IMR-90 (cell line): ENCODE results near the gene FRMD1. TPM values are rescaled to one million over a fixed set of nuclear protein-coding genes. Genes with fewer than 3 reads are reported as not detected.

ENCODE experiments used
- ATAC-seq: fragments of 200-7000 bp; cut with Tn5 transposase; 2 replicates; pipeline ENCODE4 v1.9.1; 2020; ENCODE audit warnings: low read depth, mild to moderate bottlenecking, moderate library complexity
- BruUV-seq: library from RNA; stranded (reverse); fragments of 400-500 nt; replicated peaks from 2 replicates; lab custom pipeline; 2021; lab: Mats Ljungman, UMichigan
- CTCF ChIA-PET: fragments of 300-600 bp; formaldehyde crosslinking; extraction: SDS; loops from one replicate; lab custom pipeline; 2021; ENCODE audit warnings: antibody characterized with exemption; lab: Yijun Ruan, JAX
- POLR2A ChIA-PET: fragments of 300-600 bp; sonication (Branson Sonifier 250); formaldehyde crosslinking; loops from one replicate; lab custom pipeline; 2022; ENCODE audit warnings: antibody characterized with exemption; ENCODE audit not compliant: unreplicated experiment; lab: Charles Lee
- DNase-seq: peaks from one replicate; pipeline ENCODE4 v3.0.0; 2013
- H2AFZ ChIP-seq: replicated peaks from 2 replicates; pipeline ENCODE3; 2013; ENCODE audit warnings: low read length, mild to moderate bottlenecking; ENCODE audit not compliant: poor library complexity
- H2AK5ac ChIP-seq: 2 replicates; pipeline ENCODE4 v1.6.1; 2013; ENCODE audit warnings: low read depth, low read length, inconsistent platforms
- H2AK9ac ChIP-seq: replicated peaks from 2 replicates; pipeline ENCODE3; 2013; ENCODE audit warnings: mild to moderate bottlenecking, low read depth, low read length, moderate library complexity; ENCODE audit not compliant: poor library complexity
- H2BK120ac ChIP-seq: 2 replicates; pipeline ENCODE4 v1.6.1; 2013; ENCODE audit warnings: low read depth, low read length, inconsistent platforms
- H2BK15ac ChIP-seq: 3 replicates; pipeline ENCODE4 v1.6.1; 2013; ENCODE audit warnings: low read depth, low read length, inconsistent platforms
- H2BK20ac ChIP-seq: 2 replicates; pipeline ENCODE4 v1.6.1; 2013; ENCODE audit warnings: low read depth, mild to moderate bottlenecking, inconsistent platforms, low read length, moderate library complexity
- H2BK5ac ChIP-seq: 2 replicates; pipeline ENCODE4 v1.6.1; 2013; ENCODE audit warnings: mild to moderate bottlenecking, low read depth, low read length, inconsistent platforms; ENCODE audit not compliant: poor library complexity, severe bottlenecking
- H3K14ac ChIP-seq: replicated peaks from 2 replicates; pipeline ENCODE4 v1.6.1; 2013; ENCODE audit warnings: low read depth, low read length, inconsistent platforms
- H3K18ac ChIP-seq: 2 replicates; pipeline ENCODE4 v1.6.1; 2013; ENCODE audit warnings: low read depth, low read length, control low read depth
- H3K23ac ChIP-seq: 2 replicates; pipeline ENCODE4 v1.6.1; 2013; ENCODE audit warnings: low read depth, low read length, inconsistent platforms
- H3K27ac ChIP-seq: 2 replicates; pipeline ENCODE4 v1.5.1; 2013; ENCODE audit warnings: mild to moderate bottlenecking, control low read depth, low read length; ENCODE audit not compliant: insufficient read depth
- H3K27me3 ChIP-seq: 2 replicates; pipeline ENCODE4 v1.6.1; 2013; ENCODE audit warnings: low read length; ENCODE audit not compliant: control insufficient read depth, insufficient read depth
- H3K36me3 ChIP-seq: 2 replicates; pipeline ENCODE4 v1.6.1; 2013; ENCODE audit warnings: low read length, mixed read lengths; ENCODE audit not compliant: control insufficient read depth, insufficient read depth
- H3K4ac ChIP-seq: 2 replicates; pipeline ENCODE4 v1.6.1; 2013; ENCODE audit warnings: low read depth, low read length, inconsistent platforms
- H3K4me1 ChIP-seq: 2 replicates; pipeline ENCODE4 v1.6.1; 2013; ENCODE audit warnings: low read length, mixed read lengths; ENCODE audit not compliant: control insufficient read depth, insufficient read depth
- H3K4me2 ChIP-seq: 2 replicates; pipeline ENCODE4 v1.6.1; 2013; ENCODE audit warnings: low read depth, mild to moderate bottlenecking, control low read depth, low read length, moderate library complexity
- H3K4me3 ChIP-seq: 2 replicates; pipeline ENCODE4 v1.5.1; 2013; ENCODE audit warnings: low read depth, mild to moderate bottlenecking, control low read depth, low read length, moderate library complexity; ENCODE audit not compliant: insufficient read depth
- H3K56ac ChIP-seq: 2 replicates; pipeline ENCODE4 v1.6.1; 2013; ENCODE audit warnings: low read length, inconsistent platforms; ENCODE audit not compliant: insufficient read depth; ENCODE audit errors: extremely low read depth
- H3K79me1 ChIP-seq, 2 experiments: 2 replicates each; pipeline ENCODE4 v1.6.1; 2013; ENCODE audit warnings: low read length in 2 of 2, inconsistent platforms in 1 of 2, low read depth in 1 of 2
- H3K9ac ChIP-seq: 2 replicates; pipeline ENCODE4 v1.6.1; 2013; ENCODE audit warnings: low read depth, low read length, control low read depth
- H3K9me1 ChIP-seq: 2 replicates; pipeline ENCODE4 v1.6.1; 2013; ENCODE audit warnings: low read length, inconsistent platforms; ENCODE audit not compliant: insufficient read depth
- H3K9me3 ChIP-seq: 2 replicates; pipeline ENCODE4 v1.6.1; 2013; ENCODE audit warnings: low read length; ENCODE audit not compliant: control insufficient read depth, insufficient read depth
- H4K20me1 ChIP-seq: 2 replicates; pipeline ENCODE4 v1.6.1; 2013; ENCODE audit warnings: low read length, inconsistent platforms; ENCODE audit not compliant: insufficient read depth
- H4K5ac ChIP-seq: 2 replicates; pipeline ENCODE4 v1.6.1; 2013; ENCODE audit warnings: mild to moderate bottlenecking, low read depth, low read length, control low read depth
- H4K8ac ChIP-seq, 2 experiments: 2 replicates each; pipeline ENCODE4 v1.6.1; 2013; ENCODE audit warnings: low read depth in 2 of 2, low read length in 2 of 2, control low read depth in 1 of 2, inconsistent platforms in 1 of 2
- H4K91ac ChIP-seq: 2 replicates; pipeline ENCODE4 v1.6.1; 2013; ENCODE audit warnings: low read depth, low read length, inconsistent platforms; ENCODE audit not compliant: insufficient read depth
- SMC3 ChIP-seq: fragments of 150-350 bp; IDR thresholded peaks from 2 replicates; pipeline ENCODE4 v1.6.1; 2016; ENCODE audit warnings: low read depth, mild to moderate bottlenecking, antibody characterized with exemption, low read length, moderate library complexity
- WGBS, 2 experiments: methylation state at CpG; one replicate each; pipeline versions ENCODE4 v1.1.5 to v1.1.7; 2013; ENCODE audit warnings: missing lambda C conversion rate in 2 of 2; ENCODE audit not compliant: insufficient read length in 1 of 2; ENCODE audit errors: extremely low coverage in 2 of 2; 5-methylcytosine and 5-hydroxymethylcytosine counted together
- dilution Hi-C: fragments of 300-500 bp; cut with HindIII; formaldehyde crosslinking; loops from one replicate; pipeline ENCODE4 v1.14.3; 2018; ENCODE audit warnings: low sequenced_read_pairs; ENCODE audit not compliant: unreplicated experiment
- in situ Hi-C: fragments of 300-500 bp; cut with MboI; formaldehyde crosslinking; loops from 3 replicates; pipeline ENCODE4 v1.14.3; 2019; ENCODE audit warnings: low sequenced_read_pairs, inconsistent platforms, mixed read lengths
- intact Hi-C: fragments of 100-400 bp; cut with micrococcal nuclease; formaldehyde crosslinking; loops from 2 replicates; pipeline ENCODE4 v1.10.0; 2022
- polyA plus RNA-seq, 3 experiments: library from polyadenylated mRNA; depleted of rRNA; stranded (reverse); fragments of >200 nt; gene quantifications; 2 replicates each; pipeline ENCODE4 v1.2.3, GENCODE V29; 2012; ENCODE audit warnings: low replicate concordance in 1 of 3
- total RNA-seq: library from RNA; depleted of rRNA; stranded (reverse); fragments of >200 nt; gene quantifications from 2 replicates; pipeline ENCODE4 v1.2.3, GENCODE V29; 2012

FRMD1 gene
- total and polyA plus RNA-seq, 2 of the 4 experiments (the other 2 are of a cell fraction): not detected

DNA sequence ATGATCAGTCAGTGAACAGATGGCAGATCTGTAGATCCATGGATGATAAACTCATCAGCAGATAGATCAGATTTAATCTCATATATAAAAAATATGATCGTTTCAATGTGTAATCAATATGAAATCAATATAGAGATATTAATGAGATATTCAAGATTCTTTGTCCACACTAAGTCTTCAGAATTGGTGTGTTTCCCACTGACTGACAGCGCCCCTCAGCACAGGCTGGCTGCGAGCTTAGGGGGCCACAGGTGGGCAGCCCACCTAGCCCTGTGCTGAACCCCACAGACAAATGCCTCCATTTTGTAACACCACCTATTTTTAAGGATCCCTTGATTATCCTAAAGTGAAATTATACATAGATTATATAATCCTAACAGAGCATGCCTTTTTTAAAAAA lies 32.3 kb downstream of the FRMD1 start:
- no peak overlapping the region for H2AK5ac ChIP-seq
- DNase-seq: no peak

More for the DNA sequence above, 32.3 kb downstream of the FRMD1 start:
- Histone ChIP-seq H3K4me3 (no peak overlapping the region), H3K27me3 (no peaks in the 10 kb centered on the region), H4K5ac (no peak overlapping the region), H3K23ac (no peak overlapping the region), H3K14ac (no peak overlapping the region), H3K79me1 (no peaks in the 10 kb centered on the region), H2BK20ac (no peak overlapping the region), H3K4ac (no peak overlapping the region), H4K20me1 (no peaks in the 10 kb centered on the region), H2BK5ac (no peak overlapping the region), H3K36me3 (no peaks in the 10 kb centered on the region), H3K9ac (no peak overlapping the region), H3K56ac (no peak overlapping the region), H3K4me2 (no peak overlapping the region), H3K18ac (no peak overlapping the region), H4K8ac (no peak overlapping the region; a peak in 1 of 4 replicates), H2BK120ac (no peak overlapping the region), H2BK15ac (no peak overlapping the region), H2AFZ (no peak overlapping the region), H3K9me3 (no peaks in the 10 kb centered on the region), H4K91ac (no peak overlapping the region), H3K4me1 (peaks cover 8% of the 10 kb centered on the region; the same call in 1 of the 2 replicates), H3K9me1 (no peaks in the 10 kb centered on the region), H2AK9ac (no peak overlapping the region), H3K27ac (no peak overlapping the region)
- ChIA-PET CTCF (no interaction called here), POLR2A (no interaction called here)
- no peak for TF ChIP-seq SMC3
- no peak for ATAC-seq
- no CpG with 5 or more reads among the region's 3 CpGs for WGBS, 2 experiments
- in situ Hi-C loops: no loop called here
- no TSS peak for BruUV-seq
- dilution Hi-C loops: no loop called here
- intact Hi-C loops: no loop called here
